Measurements from ENCODE around the gene MMS22L.
"Not testable (repeated sequence)": the region's sequence is repeated elsewhere in the genome, so short reads cannot be mapped to it uniquely, and the experiment has no call there.

Gene MMS22L

GRCh38 chr6:97160280-97160679, 122.7 kb downstream of the MMS22L start:
- DNase-seq = no peak
- Histone ChIP-seq H3K36me3 (ENCODE audit: control insufficient read depth, insufficient read depth, low read length) (peaks cover 7% of the 10 kb centered on the region), H3K27me3 (replicated peaks; ENCODE audit: control insufficient read depth, insufficient read depth, low read length, poor library complexity, severe bottlenecking) (no peaks in the 10 kb centered on the region), H3K9me3 (ENCODE audit: control insufficient read depth, low read length) (no peaks in the 10 kb centered on the region), H3K27ac (ENCODE audit: insufficient read depth, low read length, poor library complexity, severe bottlenecking) (no peak overlapping the region), H3K4me1 (ENCODE audit: control insufficient read depth, insufficient read depth, low read length, poor library complexity, severe bottlenecking) (no peaks in the 10 kb centered on the region), H3K4me3 (ENCODE audit: insufficient read depth, low read depth, low read length, poor library complexity, severe bottlenecking) (no peak overlapping the region)

GRCh38 chr6:97155447-97155846, 127.6 kb downstream of the MMS22L start:
- not testable (repeated sequence) for H3K36me3 ChIP-seq (ENCODE audit: control insufficient read depth, insufficient read depth, low read length); DNase-seq; H3K27me3 ChIP-seq (replicated peaks; ENCODE audit: control insufficient read depth, insufficient read depth, low read length, poor library complexity, severe bottlenecking); H3K4me3 ChIP-seq (ENCODE audit: insufficient read depth, low read depth, low read length, poor library complexity, severe bottlenecking); H3K9me3 ChIP-seq (ENCODE audit: control insufficient read depth, low read length); H3K27ac ChIP-seq (ENCODE audit: insufficient read depth, low read length, poor library complexity, severe bottlenecking); H3K4me1 ChIP-seq (ENCODE audit: control insufficient read depth, insufficient read depth, low read length, poor library complexity, severe bottlenecking)

GRCh38 chr6:97154015-97154414, 129.0 kb downstream of the MMS22L start:
- Histone ChIP-seq H3K9me3 (ENCODE audit: control insufficient read depth, low read length) (no peaks in the 10 kb centered on the region), H3K4me1 (ENCODE audit: control insufficient read depth, insufficient read depth, low read length, poor library complexity, severe bottlenecking) (no peaks in the 10 kb centered on the region), H3K4me3 (ENCODE audit: insufficient read depth, low read depth, low read length, poor library complexity, severe bottlenecking) (no peak overlapping the region), H3K36me3 (ENCODE audit: control insufficient read depth, insufficient read depth, low read length) (no peaks in the 10 kb centered on the region), H3K27me3 (replicated peaks; ENCODE audit: control insufficient read depth, insufficient read depth, low read length, poor library complexity, severe bottlenecking) (no peaks in the 10 kb centered on the region), H3K27ac (ENCODE audit: insufficient read depth, low read length, poor library complexity, severe bottlenecking) (no peak overlapping the region)
- no peak for DNase-seq

GRCh38 chr6:97151601-97152000, 131.4 kb downstream of the MMS22L start:
- DNase-seq = no peak
- no peaks in the 10 kb centered on the region for H3K27me3 ChIP-seq (replicated peaks; ENCODE audit: control insufficient read depth, insufficient read depth, low read length, poor library complexity, severe bottlenecking)
- H3K36me3 ChIP-seq (ENCODE audit: control insufficient read depth, insufficient read depth, low read length) = no peaks in the 10 kb centered on the region
- no peak overlapping the region for H3K27ac ChIP-seq (ENCODE audit: insufficient read depth, low read length, poor library complexity, severe bottlenecking)
- H3K9me3 ChIP-seq (ENCODE audit: control insufficient read depth, low read length) = no peaks in the 10 kb centered on the region
- no peaks in the 10 kb centered on the region for H3K4me1 ChIP-seq (ENCODE audit: control insufficient read depth, insufficient read depth, low read length, poor library complexity, severe bottlenecking)
- no peak overlapping the region for H3K4me3 ChIP-seq (ENCODE audit: insufficient read depth, low read depth, low read length, poor library complexity, severe bottlenecking)

- H3K4me1 ChIP-seq (ENCODE audit: control insufficient read depth, insufficient read depth, low read length, poor library complexity, severe bottlenecking) = no peaks in the 10 kb centered on the region
These were observed 132.1 kb downstream of the MMS22L start for GRCh38 chr6:97150932-97151331.

GRCh38 chr6:97147421-97147820, 135.6 kb downstream of the MMS22L start:
- DNase-seq = no peak
- no peak overlapping the region for H3K4me3 ChIP-seq (ENCODE audit: insufficient read depth, low read depth, low read length, poor library complexity, severe bottlenecking)

More at GRCh38 chr6:97150932-97151331, 132.1 kb downstream of the MMS22L start:
- Histone ChIP-seq H3K4me3 (ENCODE audit: insufficient read depth, low read depth, low read length, poor library complexity, severe bottlenecking) (no peak overlapping the region), H3K27ac (ENCODE audit: insufficient read depth, low read length, poor library complexity, severe bottlenecking) (no peak overlapping the region), H3K36me3 (ENCODE audit: control insufficient read depth, insufficient read depth, low read length) (no peaks in the 10 kb centered on the region), H3K27me3 (replicated peaks; ENCODE audit: control insufficient read depth, insufficient read depth, low read length, poor library complexity, severe bottlenecking) (no peaks in the 10 kb centered on the region), H3K9me3 (ENCODE audit: control insufficient read depth, low read length) (no peaks in the 10 kb centered on the region)
- no peak for DNase-seq

GRCh38 chr6:97145691-97146090, 137.3 kb downstream of the MMS22L start:
- DNase-seq = no peak
- no peak overlapping the region for H3K4me3 ChIP-seq (ENCODE audit: insufficient read depth, low read depth, low read length, poor library complexity, severe bottlenecking)
- no peaks in the 10 kb centered on the region for H3K27me3 ChIP-seq (replicated peaks; ENCODE audit: control insufficient read depth, insufficient read depth, low read length, poor library complexity, severe bottlenecking)
- H3K4me1 ChIP-seq (ENCODE audit: control insufficient read depth, insufficient read depth, low read length, poor library complexity, severe bottlenecking) = no peaks in the 10 kb centered on the region
- no peaks in the 10 kb centered on the region for H3K9me3 ChIP-seq (ENCODE audit: control insufficient read depth, low read length)
- no peaks in the 10 kb centered on the region for H3K36me3 ChIP-seq (ENCODE audit: control insufficient read depth, insufficient read depth, low read length)
- H3K27ac ChIP-seq (ENCODE audit: insufficient read depth, low read length, poor library complexity, severe bottlenecking) = no peak overlapping the region

More at GRCh38 chr6:97147421-97147820, 135.6 kb downstream of the MMS22L start:
- no peaks in the 10 kb centered on the region for H3K4me1 ChIP-seq (ENCODE audit: control insufficient read depth, insufficient read depth, low read length, poor library complexity, severe bottlenecking)
- H3K27ac ChIP-seq (ENCODE audit: insufficient read depth, low read length, poor library complexity, severe bottlenecking) = no peak overlapping the region
- no peaks in the 10 kb centered on the region for H3K36me3 ChIP-seq (ENCODE audit: control insufficient read depth, insufficient read depth, low read length)
- no peaks in the 10 kb centered on the region for H3K27me3 ChIP-seq (replicated peaks; ENCODE audit: control insufficient read depth, insufficient read depth, low read length, poor library complexity, severe bottlenecking)
- no peaks in the 10 kb centered on the region for H3K9me3 ChIP-seq (ENCODE audit: control insufficient read depth, low read length)

- no peak for DNase-seq
- Histone ChIP-seq H3K4me3 (ENCODE audit: insufficient read depth, low read depth, low read length, poor library complexity, severe bottlenecking) (no peak overlapping the region), H3K36me3 (ENCODE audit: control insufficient read depth, insufficient read depth, low read length) (no peaks in the 10 kb centered on the region), H3K4me1 (ENCODE audit: control insufficient read depth, insufficient read depth, low read length, poor library complexity, severe bottlenecking) (no peaks in the 10 kb centered on the region), H3K27ac (ENCODE audit: insufficient read depth, low read length, poor library complexity, severe bottlenecking) (no peak overlapping the region), H3K9me3 (ENCODE audit: control insufficient read depth, low read length) (no peaks in the 10 kb centered on the region), H3K27me3 (replicated peaks; ENCODE audit: control insufficient read depth, insufficient read depth, low read length, poor library complexity, severe bottlenecking) (no peaks in the 10 kb centered on the region)
These were observed 141.3 kb downstream of the MMS22L start for GRCh38 chr6:97141756-97142155.

GRCh38 chr6:97138581-97138980, 144.4 kb downstream of the MMS22L start:
- Histone ChIP-seq H3K27me3 (replicated peaks; ENCODE audit: control insufficient read depth, insufficient read depth, low read length, poor library complexity, severe bottlenecking) (no peaks in the 10 kb centered on the region), H3K4me3 (ENCODE audit: insufficient read depth, low read depth, low read length, poor library complexity, severe bottlenecking) (no peak overlapping the region), H3K4me1 (ENCODE audit: control insufficient read depth, insufficient read depth, low read length, poor library complexity, severe bottlenecking) (no peaks in the 10 kb centered on the region), H3K36me3 (ENCODE audit: control insufficient read depth, insufficient read depth, low read length) (no peaks in the 10 kb centered on the region), H3K27ac (ENCODE audit: insufficient read depth, low read length, poor library complexity, severe bottlenecking) (no peak overlapping the region), H3K9me3 (ENCODE audit: control insufficient read depth, low read length) (no peaks in the 10 kb centered on the region)
- DNase-seq = no peak

GRCh38 chr6:97136626-97137358, 146.2 kb downstream of the MMS22L start:
- Histone ChIP-seq H3K4me3 (ENCODE audit: insufficient read depth, low read depth, low read length, poor library complexity, severe bottlenecking) (no peak overlapping the region), H3K36me3 (ENCODE audit: control insufficient read depth, insufficient read depth, low read length) (no peaks in the 10 kb centered on the region), H3K9me3 (ENCODE audit: control insufficient read depth, low read length) (no peaks in the 10 kb centered on the region), H3K4me1 (ENCODE audit: control insufficient read depth, insufficient read depth, low read length, poor library complexity, severe bottlenecking) (no peaks in the 10 kb centered on the region), H3K27ac (ENCODE audit: insufficient read depth, low read length, poor library complexity, severe bottlenecking) (no peak overlapping the region), H3K27me3 (replicated peaks; ENCODE audit: control insufficient read depth, insufficient read depth, low read length, poor library complexity, severe bottlenecking) (no peaks in the 10 kb centered on the region)
- no peak for DNase-seq

Data from effector memory CD4-positive, alpha-beta T cell (primary cell).